GM18873 (cell line): ENCODE results near the gene DUSP22.
"Not testable (repeated sequence)": the region's sequence is repeated elsewhere in the genome, so short reads cannot be mapped to it uniquely, and the experiment has no call there.

Source experiments
- ATAC-seq: cut with Tn5 transposase; IDR thresholded peaks from one replicate; pipeline ENCODE4 v1.9.1; 2021; ENCODE audit warnings: mild to moderate bottlenecking, moderate library complexity, moderate number of reproducible peaks; ENCODE audit not compliant: unreplicated experiment, low FRiP score

Gene DUSP22

GRCh38 chr6:279341-280029 is 12.8 kb upstream of the DUSP22 start:
- ATAC-seq = no peak

- ATAC-seq = no peak
Observed at GRCh38 chr6:280775-281468, 11.4 kb upstream of the DUSP22 start.

GRCh38 chr6:281469-282103 is 10.7 kb upstream of the DUSP22 start:
- no peak for ATAC-seq

GRCh38 chr6:282177-282866 is 10.0 kb upstream of the DUSP22 start:
- ATAC-seq = no peak

- ATAC-seq = no peak
Observed at GRCh38 chr6:282867-283416, 9.3 kb upstream of the DUSP22 start.

GRCh38 chr6:284486-284885 is 7.8 kb upstream of the DUSP22 start:
- no peak for ATAC-seq

- ATAC-seq = no peak
Observed at GRCh38 chr6:285030-285771, 7.1 kb upstream of the DUSP22 start.

- ATAC-seq = not testable (repeated sequence)
Observed at GRCh38 chr6:285902-286301, 6.4 kb upstream of the DUSP22 start.

GRCh38 chr6:286681-287488 is 5.4 kb upstream of the DUSP22 start:
- ATAC-seq = no peak

GRCh38 chr6:287489-287860 is 4.8 kb upstream of the DUSP22 start:
- no peak for ATAC-seq

- no peak for ATAC-seq
Observed at GRCh38 chr6:288866-289265, 3.4 kb upstream of the DUSP22 start.

- ATAC-seq = no peak
Observed at GRCh38 chr6:290111-290922, 2.0 kb upstream of the DUSP22 start.

- no peak for ATAC-seq
Observed at GRCh38 chr6:291204-291696, 1.0 kb upstream of the DUSP22 start.

- peak; percentile 32 for ATAC-seq
Observed at GRCh38 chr6:292506-293192, 362 bp downstream of the DUSP22 start.

- ATAC-seq = no peak
Observed at GRCh38 chr6:293193-294174, 1.2 kb downstream of the DUSP22 start.

GRCh38 chr6:294656-295565 is 2.6 kb downstream of the DUSP22 start:
- no peak for ATAC-seq
